ENCODE results near the gene RAPGEF2. TPM values are rescaled to one million over a fixed set of nuclear protein-coding genes. Genes with fewer than 3 reads are reported as not detected.

The RAPGEF2 gene
- total RNA-seq, 1 experiment from 2014 or later = 26.3 TPM

DNA sequence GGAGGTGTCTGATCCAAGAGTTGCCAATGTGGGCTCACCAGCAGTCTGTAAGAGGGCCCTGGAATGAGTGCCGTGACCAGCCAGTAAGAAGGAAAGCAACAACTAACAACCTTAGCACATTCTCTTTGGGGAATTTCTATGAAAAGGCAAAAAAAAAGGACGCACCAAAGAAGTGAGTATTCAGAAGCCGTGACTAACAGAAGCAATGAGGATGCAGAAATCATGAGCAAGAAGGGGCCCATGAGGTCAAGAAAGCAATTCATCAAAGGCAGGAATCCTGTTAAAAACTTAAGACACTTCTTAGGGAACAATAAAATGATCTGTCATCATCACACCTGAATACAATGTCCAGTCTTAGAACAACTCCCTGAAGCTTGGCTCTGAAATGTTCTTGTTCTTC lies 260.5 kb downstream of the RAPGEF2 start:
- intact Hi-C loops (cut with micrococcal nuclease) = loop anchor here (10.0 kb wide), 1 partner anchor 81 kb away; no protein-coding TSS in a partner anchor
- H3K27ac Mint-ChIP-seq (ENCODE audit: low read depth, unreplicated experiment) = no peak overlapping the region
- no peak for TF ChIP-seq CTCF (IDR thresholded peaks at IDR 0.05; ENCODE audit: unreplicated experiment)
- H3K4me3 Mint-ChIP-seq (ENCODE audit: unreplicated experiment) = no peak overlapping the region
- CTCF ChIA-PET = no interaction called here
- DNase-seq (ENCODE audit: unreplicated experiment) = no peak
- no peaks in the 10 kb centered on the region for H3K9me3 Mint-ChIP-seq (ENCODE audit: unreplicated experiment)
- no TSS peak for BruUV-seq (replicated peaks)
- peaks cover 30% of the 10 kb centered on the region for H3K36me3 Mint-ChIP-seq (ENCODE audit: insufficient read depth, unreplicated experiment)
- H3K4me1 Mint-ChIP-seq (ENCODE audit: insufficient read depth, unreplicated experiment) = peaks cover 11% of the 10 kb centered on the region
- no peaks in the 10 kb centered on the region for H3K27me3 Mint-ChIP-seq (ENCODE audit: insufficient read depth, unreplicated experiment)
- POLR2A ChIA-PET = interaction anchor here (0.6 kb wide), 1 partner anchor 21 kb away, joined by 3 read pairs; no protein-coding TSS in a partner anchor

DNA sequence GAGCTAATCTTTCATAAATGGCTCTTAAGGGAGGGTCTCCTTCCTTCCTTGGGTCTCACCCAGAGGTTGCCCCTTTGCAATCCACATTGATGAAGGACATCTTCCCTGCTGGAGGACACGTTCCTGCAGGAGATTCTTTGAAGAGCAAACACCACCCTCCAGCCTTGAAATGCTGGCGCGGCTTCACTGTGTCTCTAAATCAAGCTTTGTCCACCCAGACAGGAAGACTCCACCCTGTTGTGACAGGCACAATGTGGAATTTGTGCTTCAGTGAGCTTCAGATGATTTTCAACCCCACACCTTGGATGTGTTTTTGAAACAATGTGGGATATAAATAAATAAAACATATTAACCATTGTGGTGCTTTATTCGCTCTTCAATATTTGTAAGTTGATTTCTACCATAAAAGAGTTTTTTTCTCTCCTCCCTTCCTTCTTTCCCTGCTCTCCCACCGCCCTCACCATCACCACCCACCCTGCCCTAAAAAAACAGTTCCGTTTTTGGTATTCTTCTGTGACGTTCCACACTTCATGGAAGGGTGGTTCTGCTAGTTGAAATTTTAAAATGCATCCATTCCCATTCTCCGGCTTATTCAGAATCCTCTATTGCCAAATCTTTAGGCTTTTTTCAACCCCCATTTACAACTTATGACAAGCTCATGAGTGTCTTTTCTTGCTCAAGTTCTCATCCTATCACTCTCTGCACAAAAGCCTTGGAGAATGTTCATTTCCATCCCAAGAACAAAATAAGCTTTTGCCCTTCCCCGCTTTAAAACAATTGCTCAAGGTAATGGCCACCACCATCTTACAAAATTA lies 264.3 kb downstream of the RAPGEF2 start:
- H3K4me3 Mint-ChIP-seq (ENCODE audit: unreplicated experiment) = no peak overlapping the region
- peak; percentile 13 for DNase-seq (ENCODE audit: unreplicated experiment)

GRCh38 chr4:159367781-159368080 lies 264.9 kb downstream of the RAPGEF2 start:
- no peaks in the 10 kb centered on the region for H3K9me3 Mint-ChIP-seq (ENCODE audit: unreplicated experiment)
- DNase-seq (ENCODE audit: unreplicated experiment) = no peak

More for the DNA sequence above, 264.3 kb downstream of the RAPGEF2 start:
- no peaks in the 10 kb centered on the region for H3K9me3 Mint-ChIP-seq (ENCODE audit: unreplicated experiment)
- TF ChIP-seq CTCF (IDR thresholded peaks at IDR 0.05; ENCODE audit: unreplicated experiment) = no peak
- BruUV-seq (replicated peaks) = no TSS peak
- ChIA-PET POLR2A (no interaction called here), CTCF (interaction anchor here (0.6 to 0.7 kb wide), 3 partner anchors 54 to 645 kb away, joined by 3 to 5 read pairs (median 3); no protein-coding TSS in a partner anchor)
- no peak overlapping the region for H3K27ac Mint-ChIP-seq (ENCODE audit: low read depth, unreplicated experiment)
- peaks cover 2% of the 10 kb centered on the region for H3K36me3 Mint-ChIP-seq (ENCODE audit: insufficient read depth, unreplicated experiment)
- peaks cover 10% of the 10 kb centered on the region for H3K4me1 Mint-ChIP-seq (ENCODE audit: insufficient read depth, unreplicated experiment)
- intact Hi-C loops (cut with micrococcal nuclease) = loop anchor here (10.0 kb wide), 1 partner anchor 78 kb away; no protein-coding TSS in a partner anchor
- H3K27me3 Mint-ChIP-seq (ENCODE audit: insufficient read depth, unreplicated experiment) = no peaks in the 10 kb centered on the region

More at GRCh38 chr4:159367781-159368080, 264.9 kb downstream of the RAPGEF2 start:
- intact Hi-C loops (cut with micrococcal nuclease) = loop anchor here (10.0 kb wide), 1 partner anchor 77 kb away; no protein-coding TSS in a partner anchor
- no peak overlapping the region for H3K27ac Mint-ChIP-seq (ENCODE audit: low read depth, unreplicated experiment)
- no peaks in the 10 kb centered on the region for H3K36me3 Mint-ChIP-seq (ENCODE audit: insufficient read depth, unreplicated experiment)
- H3K27me3 Mint-ChIP-seq (ENCODE audit: insufficient read depth, unreplicated experiment) = no peaks in the 10 kb centered on the region
- no peak for TF ChIP-seq CTCF (IDR thresholded peaks at IDR 0.05; ENCODE audit: unreplicated experiment)
- peaks cover 10% of the 10 kb centered on the region for H3K4me1 Mint-ChIP-seq (ENCODE audit: insufficient read depth, unreplicated experiment)
- POLR2A ChIA-PET = no interaction called here
- no TSS peak for BruUV-seq (replicated peaks)
- CTCF ChIA-PET = interaction anchor here (0.6 to 0.7 kb wide), 3 partner anchors 54 to 646 kb away, joined by 3 to 5 read pairs (median 3); no protein-coding TSS in a partner anchor
- H3K4me3 Mint-ChIP-seq (ENCODE audit: unreplicated experiment) = no peak overlapping the region

Data from MCF 10A (cell line).